H1 (cell line): ENCODE results near the gene LONP2. TPM values are rescaled to one million over a fixed set of nuclear protein-coding genes. Genes with fewer than 3 reads are reported as not detected.

Experiments used
- CTCF ChIA-PET: fragments of 300-600 bp; sonication (Branson Sonifier 250); formaldehyde crosslinking; loops from one replicate; lab custom pipeline; 2021; ENCODE audit not compliant: partially characterized antibody; lab: Charles Lee
- POLR2A ChIA-PET: fragments of 300-600 bp; sonication (Branson Sonifier 250); formaldehyde crosslinking; loops from one replicate; lab custom pipeline; 2021; ENCODE audit warnings: inconsistent platforms; ENCODE audit not compliant: partially characterized antibody; lab: Charles Lee
- DNase-seq, 2 experiments: peaks; one replicate each; pipeline versions ENCODE4 v3.0.0 to v3.0.0-alpha.2; 2010 to 2022; ENCODE audit warnings: low spot score in 2 of 2, low read depth in 1 of 2, mixed read lengths in 1 of 2
- FAIRE-seq: peaks from 2 replicates; lab custom pipeline; 2011; peaks lifted over from hg19 to GRCh38; lab: Jason Lieb, UNC
- H2AFZ ChIP-seq: 2 replicates; pipeline ENCODE4 v1.8.1; 2012; ENCODE audit warnings: low read length, inconsistent platforms
- H2AK5ac ChIP-seq: 2 replicates; pipeline ENCODE4 v1.6.1; 2013; ENCODE audit warnings: low read depth, low read length
- H2BK120ac ChIP-seq: replicated peaks from 2 replicates; pipeline ENCODE3; 2013; ENCODE audit warnings: low read depth, low read length, inconsistent platforms
- H2BK12ac ChIP-seq: 2 replicates; pipeline ENCODE4 v1.6.1; 2013; ENCODE audit warnings: low read depth, low read length
- H2BK15ac ChIP-seq: 2 replicates; pipeline ENCODE4 v1.6.1; 2013; ENCODE audit warnings: low read length
- H2BK20ac ChIP-seq: 2 replicates; pipeline ENCODE4 v1.6.1; 2013; ENCODE audit warnings: low read length
- H2BK5ac ChIP-seq: 2 replicates; pipeline ENCODE4 v1.6.1; 2013; ENCODE audit warnings: low read depth, low read length
- H3K14ac ChIP-seq: 2 replicates; pipeline ENCODE4 v1.6.1; 2013; ENCODE audit warnings: inconsistent platforms; ENCODE audit not compliant: insufficient read length
- H3K18ac ChIP-seq: 2 replicates; pipeline ENCODE4 v1.6.1; 2013; ENCODE audit warnings: low read length; ENCODE audit errors: extremely low read depth
- H3K23ac ChIP-seq: 2 replicates; pipeline ENCODE4 v1.6.1; 2013; ENCODE audit warnings: inconsistent platforms; ENCODE audit not compliant: insufficient read length
- H3K23me2 ChIP-seq: 2 replicates; pipeline ENCODE4 v1.6.1; 2013; ENCODE audit warnings: low read depth, low read length
- H3K27ac ChIP-seq: 2 replicates; pipeline ENCODE4 v1.6.1; 2011; ENCODE audit warnings: low read depth, low read length, inconsistent platforms
- H3K27me3 ChIP-seq, 4 experiments: replicated peaks in 1 of 4; 1 replicate in 1 of 4; 2 replicates in 3 of 4; pipeline versions ENCODE4 v1.6.1 to v1.8.1; 2011 to 2013; ENCODE audit warnings: low read length in 3 of 4, mild to moderate bottlenecking in 3 of 4, inconsistent platforms in 2 of 4, mixed read lengths in 2 of 4, moderate library complexity in 1 of 4; ENCODE audit not compliant: control insufficient read depth in 3 of 4, insufficient read depth in 3 of 4; ENCODE audit errors: extremely low read depth in 1 of 4
- H3K36me3 ChIP-seq, 4 experiments: 2 replicates each; pipeline versions ENCODE4 v1.6.1 to v1.8.1; 2011 to 2013; ENCODE audit warnings: mild to moderate bottlenecking in 4 of 4, low read length in 3 of 4, moderate library complexity in 2 of 4, control low read depth in 1 of 4, inconsistent platforms in 1 of 4; ENCODE audit not compliant: insufficient read depth in 4 of 4, control insufficient read depth in 2 of 4
- H3K4ac ChIP-seq: replicated peaks from 2 replicates; pipeline ENCODE3; 2013; ENCODE audit warnings: low read length, low read depth, mixed read lengths, inconsistent platforms; ENCODE audit not compliant: insufficient read length
- H3K4me1 ChIP-seq, 4 experiments: replicated peaks in 1 of 4; 1 replicate in 1 of 4; 2 replicates in 3 of 4; pipeline versions ENCODE4 v1.6.1 to v1.8.1; 2011 to 2013; ENCODE audit warnings: low read length in 3 of 4, inconsistent platforms in 2 of 4, mixed read lengths in 1 of 4; ENCODE audit not compliant: insufficient read depth in 4 of 4, control insufficient read depth in 3 of 4
- H3K4me2 ChIP-seq, 2 experiments: 2 replicates each; pipeline versions ENCODE4 v1.6.1 to v1.8.1; 2011 to 2013; ENCODE audit warnings: low read depth in 2 of 2, low read length in 2 of 2, control low read depth in 1 of 2, inconsistent platforms in 1 of 2, mild to moderate bottlenecking in 1 of 2; ENCODE audit not compliant: insufficient read depth in 1 of 2
- H3K4me3 ChIP-seq, 4 experiments: fragments of 200-600, 300-600 bp in 1 of 4; sonication (generic), shearing (Covaris generic), sonication (Bioruptor Twin) in 1 of 4; 2 replicates each; pipeline versions ENCODE4 v1.5.1 to v1.8.1; 2011 to 2016; ENCODE audit warnings: low read length in 4 of 4, low read depth in 3 of 4, control low read depth in 2 of 4, inconsistent platforms in 2 of 4, mild to moderate bottlenecking in 2 of 4, mixed read lengths in 1 of 4, moderate library complexity in 1 of 4; ENCODE audit not compliant: insufficient read depth in 2 of 4; ENCODE audit errors: extremely low read depth in 1 of 4
- H3K56ac ChIP-seq: replicated peaks from 2 replicates; pipeline ENCODE3; 2013; ENCODE audit warnings: low read depth, mild to moderate bottlenecking, mixed read lengths, low read length, inconsistent platforms; ENCODE audit not compliant: insufficient read length
- H3K79me1 ChIP-seq: 2 replicates; pipeline ENCODE4 v1.6.1; 2013; ENCODE audit warnings: low read depth, low read length, control low read depth
- H3K79me2 ChIP-seq, 2 experiments: 2 replicates each; pipeline versions ENCODE4 v1.6.1 to v1.8.1; 2012 to 2013; ENCODE audit warnings: low read length in 2 of 2, mild to moderate bottlenecking in 2 of 2, inconsistent platforms in 1 of 2; ENCODE audit not compliant: insufficient read depth in 2 of 2, control insufficient read depth in 1 of 2
- H3K9ac ChIP-seq, 4 experiments: replicated peaks in 1 of 4; 1 replicate in 1 of 4; 2 replicates in 3 of 4; pipeline versions ENCODE4 v1.6.1 to v1.8.1; 2011 to 2013; ENCODE audit warnings: low read depth in 3 of 4, low read length in 3 of 4, control low read depth in 2 of 4, mild to moderate bottlenecking in 2 of 4, moderate library complexity in 2 of 4, inconsistent platforms in 1 of 4; ENCODE audit errors: extremely low read depth in 1 of 4
- H3K9me3 ChIP-seq, 2 experiments: 2 replicates each; pipeline versions ENCODE4 v1.6.1 to v1.8.1; 2012 to 2013; ENCODE audit warnings: mild to moderate bottlenecking in 2 of 2, moderate library complexity in 2 of 2, control low read depth in 1 of 2, inconsistent platforms in 1 of 2, low read depth in 1 of 2, low read length in 1 of 2, mixed read lengths in 1 of 2; ENCODE audit not compliant: insufficient read depth in 2 of 2
- H4K20me1 ChIP-seq, 2 experiments: replicated peaks in 1 of 2; 2 replicates each; pipeline versions ENCODE3 to v1.8.1; 2011 to 2013; ENCODE audit warnings: inconsistent platforms in 2 of 2, low read length in 2 of 2, mild to moderate bottlenecking in 1 of 2; ENCODE audit not compliant: insufficient read depth in 2 of 2, control insufficient read depth in 1 of 2
- H4K5ac ChIP-seq: 2 replicates; pipeline ENCODE4 v1.6.1; 2013; ENCODE audit warnings: low read length, low read depth, mixed read lengths, inconsistent platforms; ENCODE audit not compliant: insufficient read length
- H4K8ac ChIP-seq: 2 replicates; pipeline ENCODE4 v1.8.0; 2013; ENCODE audit warnings: mild to moderate bottlenecking, moderate library complexity, low read length, inconsistent platforms; ENCODE audit not compliant: insufficient read depth; ENCODE audit errors: extremely low read depth
- H4K91ac ChIP-seq: replicated peaks from 2 replicates; pipeline ENCODE3; 2013; ENCODE audit warnings: low read length, mixed read lengths, inconsistent platforms; ENCODE audit not compliant: insufficient read length
- RAD21 ChIP-seq, 2 experiments: IDR thresholded peaks in 1 of 2; conservative IDR thresholded peaks in 1 of 2; 2 replicates each; pipeline ENCODE4 v1.6.1; 2011; ENCODE audit warnings: low read depth in 2 of 2, low read length in 2 of 2, improper control_type of control experiment in 1 of 2, inconsistent platforms in 1 of 2, mild to moderate bottlenecking in 1 of 2, moderate library complexity in 1 of 2
- SP2 ChIP-seq: IDR thresholded peaks from 2 replicates; pipeline ENCODE4 v1.6.1; 2012; ENCODE audit warnings: mild to moderate bottlenecking, low read length, inconsistent platforms
- SP4 ChIP-seq: IDR thresholded peaks from 2 replicates; pipeline ENCODE4 v1.6.1; 2012; ENCODE audit warnings: low read length, inconsistent platforms
- WGBS, 2 experiments: shearing (Covaris generic) in 1 of 2; methylation state at CpG; one replicate each; pipeline versions ENCODE4 v1.1.6 to v1.1.7; 2013 to 2015; ENCODE audit warnings: low lambda C conversion rate in 2 of 2, mixed read lengths in 2 of 2, inconsistent platforms in 1 of 2, low coverage in 1 of 2, missing lambda C conversion rate in 1 of 2; ENCODE audit not compliant: insufficient replicate concordance in 2 of 2, insufficient coverage in 1 of 2, insufficient read length in 1 of 2; ENCODE audit errors: extremely low coverage in 1 of 2, missing lambda C conversion rate in 1 of 2; 5-methylcytosine and 5-hydroxymethylcytosine counted together
- polyA plus RNA-seq, 7 experiments: library from polyadenylated mRNA; depleted of rRNA in 3 of 7; stranded (reverse) in 5 of 7; unstranded in 2 of 7; fragments of >200 nt in 5 of 7; fragments of 200-250 nt in 2 of 7; gene quantifications; 1 replicate in 5 of 7; 2 replicates in 1 of 7; 4 replicates in 1 of 7; pipeline versions ENCODE4 v1.2.1 to v1.2.3, GENCODE V29; 2011 to 2013; ENCODE audit warnings: missing spikeins in 2 of 7, mixed read lengths in 2 of 7
- total RNA-seq: library from RNA; stranded (reverse); fragmentation: NEBNext Ultra II Directional; extraction: Animal tissue kit (Norgen Biotek cat#: 25700); gene quantifications from 2 replicates; pipeline ENCODE4 v1.2.1, GENCODE V29; 2021

LONP2 gene
- total and polyA plus RNA-seq, 2 of the 8 experiments (the other 6 are each of a cell fraction or from before 2014, with no cell fraction given) = 8.1 to 23.1 TPM

DNA sequence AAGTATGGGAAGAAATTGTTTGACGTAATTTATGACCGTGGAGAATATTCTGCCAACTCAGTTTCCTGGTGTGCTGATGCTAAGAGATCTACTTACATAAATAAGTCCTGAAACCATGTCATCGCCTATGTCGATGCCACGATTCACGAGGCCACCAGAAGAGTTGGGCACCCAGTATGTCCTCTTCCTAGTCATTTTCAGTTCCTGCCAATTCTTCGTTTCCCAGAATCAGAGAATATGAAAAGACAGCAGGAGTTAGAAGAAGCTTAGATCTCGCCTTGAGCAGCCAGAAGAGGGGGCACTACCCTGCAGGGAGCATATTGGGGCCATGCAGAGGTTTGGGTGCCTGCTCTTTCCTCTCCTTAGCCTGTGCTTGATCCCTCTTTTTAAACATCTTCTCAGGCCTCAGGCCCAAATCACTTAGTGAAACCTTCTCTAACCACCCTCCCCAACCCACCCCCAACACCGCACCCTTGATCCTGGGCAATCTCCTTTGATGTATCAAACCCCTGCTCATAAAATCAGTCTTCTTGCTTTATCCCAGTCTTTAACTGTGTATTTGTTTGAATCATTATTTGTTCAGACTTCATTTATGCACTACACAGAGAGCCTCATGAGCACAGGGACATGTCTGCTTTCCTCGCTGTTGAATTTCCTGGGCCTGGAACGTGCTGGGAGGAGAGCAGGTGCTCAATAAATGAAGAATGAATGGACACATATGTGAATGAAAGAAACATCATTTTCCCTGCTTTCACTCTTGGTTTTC lies 12.2 kb upstream of the LONP2 start:
- DNase-seq = peak; percentile 29 to 61
- CTCF ChIA-PET = interaction anchor here (0.6 to 2.9 kb wide), 11 partner anchors 12 to 398 kb away, joined by 3 to 12 read pairs (median 4); no protein-coding TSS in a partner anchor
- no peaks in the 10 kb centered on the region for H3K4me1 ChIP-seq
- TF ChIP-seq SP2 (no peak), SP4 (no peak), RAD21 (IDR thresholded peaks at IDR 0.05 in 1 of 2, conservative IDR thresholded peaks at IDR 0.05 in 1 of 2; ENCODE audit: low read depth in 2 of 2, low read length in 2 of 2) (peak; percentile 67 to 74)

More for the DNA sequence above, 12.2 kb upstream of the LONP2 start:
- POLR2A ChIA-PET = no interaction called here
- no peaks in the 10 kb centered on the region for H3K27me3 ChIP-seq
- H4K5ac ChIP-seq = no peak overlapping the region
- no peak overlapping the region for H3K56ac ChIP-seq
- H3K9ac ChIP-seq = no peak overlapping the region
- H3K23ac ChIP-seq = no peak overlapping the region
- WGBS, 2 experiments = 80% methylated on average over 11 of the region's 11 CpGs; no CpG with 5 or more reads in 1 of the 2 experiments
- H3K4ac ChIP-seq = no peak overlapping the region
- peak; percentile 65 for FAIRE-seq
- H2AFZ ChIP-seq = peak overlapping the region; percentile 58; the same call in 1 of the 2 replicates
- no peaks in the 10 kb centered on the region for H3K79me1 ChIP-seq
- H3K36me3 ChIP-seq = no peaks in the 10 kb centered on the region
- H3K14ac ChIP-seq = no peak overlapping the region
- H2BK5ac ChIP-seq = no peak overlapping the region
- H3K18ac ChIP-seq = no peak overlapping the region
- H3K27ac ChIP-seq = no peak overlapping the region
- H3K9me3 ChIP-seq = no peaks in the 10 kb centered on the region
- H3K4me3 ChIP-seq = no peak overlapping the region
- H3K4me2 ChIP-seq = no peak overlapping the region
- no peaks in the 10 kb centered on the region for H3K79me2 ChIP-seq
- H2BK12ac ChIP-seq = no peak overlapping the region
- H3K23me2 ChIP-seq = no peaks in the 10 kb centered on the region
- H2BK15ac ChIP-seq = no peak overlapping the region
- no peak overlapping the region for H2AK5ac ChIP-seq
- H2BK20ac ChIP-seq = no peak overlapping the region
- H4K20me1 ChIP-seq = no peaks in the 10 kb centered on the region
- no peak overlapping the region for H4K8ac ChIP-seq
- H2BK120ac ChIP-seq = no peak overlapping the region
- no peak overlapping the region for H4K91ac ChIP-seq
